CD8-positive, alpha-beta memory T cell (primary cell): Measurements from ENCODE around the gene NT5DC4. TPM values are rescaled to one million over a fixed set of nuclear protein-coding genes. Genes with fewer than 3 reads are reported as not detected.

Experiments
- CTCF ChIA-PET: fragments of 350-600 bp; sonication (Branson Sonifier 250); formaldehyde crosslinking; loops from one replicate; lab custom pipeline; 2021; ENCODE audit warnings: antibody characterized with exemption; lab: Charles Lee
- POLR2A ChIA-PET: fragments of 350-600 bp; sonication (Branson Sonifier 250); formaldehyde crosslinking; loops from one replicate; lab custom pipeline; 2021; ENCODE audit warnings: antibody characterized with exemption; lab: Charles Lee
- DNase-seq, 5 donors: peaks; one replicate each; pipeline versions ENCODE4 v3.0.0 to v3.0.0-alpha.2; 2020 to 2022; ENCODE audit warnings: mixed read lengths in 1 of 5
- H3K27ac ChIP-seq: one replicate; pipeline ENCODE4 v1.7.0; 2013; ENCODE audit warnings: low read depth, mild to moderate bottlenecking, low read length, moderate library complexity
- H3K27me3 ChIP-seq: 2 replicates; pipeline ENCODE4 v1.7.0; 2013; ENCODE audit warnings: low read length, mild to moderate bottlenecking; ENCODE audit not compliant: insufficient read depth, poor library complexity, severe bottlenecking
- H3K36me3 ChIP-seq: 2 replicates; pipeline ENCODE4 v1.7.0; 2013; ENCODE audit warnings: mild to moderate bottlenecking, low read length, moderate library complexity; ENCODE audit not compliant: insufficient read depth
- H3K4me1 ChIP-seq: 2 replicates; pipeline ENCODE4 v1.7.0; 2013; ENCODE audit warnings: mild to moderate bottlenecking, low read length, moderate library complexity; ENCODE audit not compliant: insufficient read depth
- H3K4me3 ChIP-seq: 2 replicates; pipeline ENCODE4 v1.7.0; 2013; ENCODE audit warnings: mild to moderate bottlenecking, low read length
- H3K9me3 ChIP-seq: 2 replicates; pipeline ENCODE4 v1.7.0; 2013; ENCODE audit warnings: mild to moderate bottlenecking, low read length
- H3K27ac Mint-ChIP-seq, 8 donors: one replicate each; pipeline ENCODE4 v1.8.0; 2020 to 2021; ENCODE audit warnings: mixed read lengths in 8 of 8, mild to moderate bottlenecking in 6 of 8, inconsistent platforms in 3 of 8, moderate library complexity in 3 of 8
- H3K27me3 Mint-ChIP-seq, 2 donors: one replicate each; pipeline ENCODE4 v1.8.0; 2020 to 2021; ENCODE audit warnings: mixed read lengths in 2 of 2, mild to moderate bottlenecking in 1 of 2, moderate library complexity in 1 of 2
- H3K36me3 Mint-ChIP-seq, 3 donors: one replicate each; pipeline ENCODE4 v1.8.0; 2020 to 2021; ENCODE audit warnings: mixed read lengths in 3 of 3, inconsistent platforms in 1 of 3, mild to moderate bottlenecking in 1 of 3
- H3K4me1 Mint-ChIP-seq, 3 donors: one replicate each; pipeline ENCODE4 v1.8.0; 2020 to 2021; ENCODE audit warnings: mixed read lengths in 3 of 3, inconsistent platforms in 1 of 3, mild to moderate bottlenecking in 1 of 3
- H3K4me3 Mint-ChIP-seq, 7 donors: one replicate each; pipeline ENCODE4 v1.8.0; 2020 to 2021; ENCODE audit warnings: mixed read lengths in 7 of 7, mild to moderate bottlenecking in 6 of 7, moderate library complexity in 4 of 7, inconsistent platforms in 2 of 7
- H3K9me3 Mint-ChIP-seq, 5 donors: one replicate each; pipeline ENCODE4 v1.8.0; 2020 to 2022; ENCODE audit warnings: mixed read lengths in 5 of 5, mild to moderate bottlenecking in 3 of 5, moderate library complexity in 2 of 5, inconsistent platforms in 1 of 5
- polyA plus RNA-seq: library from polyadenylated mRNA; unstranded; fragments of 300-500 nt; fragmentation: Illumina TruSeq; gene quantifications from one replicate; pipeline ENCODE4 v1.2.3, GENCODE V29; 2021
- total RNA-seq, 2 experiments: library from RNA; stranded (reverse); gene quantifications; one replicate each; pipeline ENCODE4 v1.2.3, GENCODE V29; 2021

The NT5DC4 gene
- total and polyA plus RNA-seq, 3 experiments from 2014 or later: not detected

DNA sequence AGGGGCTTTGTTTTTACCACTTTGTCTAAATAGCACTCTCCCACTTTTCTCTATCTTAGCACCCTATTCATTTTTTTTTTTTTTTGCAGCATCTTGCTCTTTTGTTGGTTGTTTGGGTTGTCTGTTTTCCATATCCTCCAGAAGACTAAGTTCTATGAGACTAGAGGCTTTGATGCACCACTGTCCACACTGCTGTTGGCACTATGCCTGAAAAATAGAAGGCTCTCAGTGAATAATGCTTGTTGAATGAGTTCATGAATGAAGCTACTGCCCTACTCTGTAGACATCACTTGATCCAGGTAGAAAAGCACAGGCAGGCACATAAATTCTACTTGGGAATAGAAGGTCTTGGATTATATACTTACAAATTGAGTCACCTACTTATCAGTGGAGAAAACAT is 56.2 kb downstream of the NT5DC4 start:
- H3K4me3 Mint-ChIP-seq: peak overlapping the region in 5 of 7 donors; percentile 4 to 45 (median 10)
- peaks cover 0 to 9% of the 10 kb centered on the region in 2 donors for H3K27me3 Mint-ChIP-seq
- H3K27ac ChIP-seq: no peak overlapping the region
- peaks cover 12 to 18% (median 13%) of the 10 kb centered on the region in 3 donors for H3K4me1 Mint-ChIP-seq
- peaks cover 8% of the 10 kb centered on the region for H3K4me1 ChIP-seq
- no peaks in the 10 kb centered on the region for H3K9me3 ChIP-seq
- H3K4me3 ChIP-seq: no peak overlapping the region
- H3K36me3 ChIP-seq: no peaks in the 10 kb centered on the region
- peak overlapping the region in 6 of 8 donors; percentile 1 to 84 (median 68) for H3K27ac Mint-ChIP-seq
- no peaks in the 10 kb centered on the region for H3K36me3 Mint-ChIP-seq
- H3K27me3 ChIP-seq: no peaks in the 10 kb centered on the region
- no peak for DNase-seq
- POLR2A ChIA-PET: no interaction called here
- CTCF ChIA-PET: no interaction called here
- no peaks in the 10 kb centered on the region for H3K9me3 Mint-ChIP-seq

DNA sequence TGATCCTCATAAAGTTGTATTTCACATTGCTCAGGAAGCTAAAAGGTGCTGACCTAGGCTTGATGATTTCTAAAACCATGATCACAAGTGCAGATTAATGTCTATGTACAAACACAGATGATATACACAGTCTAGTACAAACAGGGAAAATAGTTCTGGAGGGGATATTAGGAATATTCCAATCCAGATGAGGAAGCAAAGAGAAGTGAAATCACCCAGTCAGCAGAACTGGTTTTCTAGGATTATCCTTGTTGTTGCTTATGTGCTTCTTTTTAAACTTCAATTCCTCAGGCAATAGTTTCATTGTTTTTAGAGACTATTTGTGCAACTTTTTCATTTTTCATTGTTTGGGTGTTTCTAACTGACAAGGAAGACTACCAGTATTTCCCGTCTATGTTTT is 58.8 kb downstream of the NT5DC4 start:
- no peak for DNase-seq
- H3K9me3 Mint-ChIP-seq: no peaks in the 10 kb centered on the region
- no peak overlapping the region for H3K4me3 Mint-ChIP-seq
- Histone ChIP-seq H3K4me1 (peaks cover 8% of the 10 kb centered on the region), H3K9me3 (no peaks in the 10 kb centered on the region), H3K27ac (no peak overlapping the region), H3K36me3 (no peaks in the 10 kb centered on the region), H3K27me3 (no peaks in the 10 kb centered on the region), H3K4me3 (no peak overlapping the region)
- ChIA-PET POLR2A (no interaction called here), CTCF (no interaction called here)
- no peak overlapping the region for H3K27ac Mint-ChIP-seq
- H3K36me3 Mint-ChIP-seq: no peaks in the 10 kb centered on the region
- H3K4me1 Mint-ChIP-seq: peaks cover 12 to 18% (median 13%) of the 10 kb centered on the region in 3 donors
- peaks cover 12 to 16% of the 10 kb centered on the region in 2 donors for H3K27me3 Mint-ChIP-seq

DNA sequence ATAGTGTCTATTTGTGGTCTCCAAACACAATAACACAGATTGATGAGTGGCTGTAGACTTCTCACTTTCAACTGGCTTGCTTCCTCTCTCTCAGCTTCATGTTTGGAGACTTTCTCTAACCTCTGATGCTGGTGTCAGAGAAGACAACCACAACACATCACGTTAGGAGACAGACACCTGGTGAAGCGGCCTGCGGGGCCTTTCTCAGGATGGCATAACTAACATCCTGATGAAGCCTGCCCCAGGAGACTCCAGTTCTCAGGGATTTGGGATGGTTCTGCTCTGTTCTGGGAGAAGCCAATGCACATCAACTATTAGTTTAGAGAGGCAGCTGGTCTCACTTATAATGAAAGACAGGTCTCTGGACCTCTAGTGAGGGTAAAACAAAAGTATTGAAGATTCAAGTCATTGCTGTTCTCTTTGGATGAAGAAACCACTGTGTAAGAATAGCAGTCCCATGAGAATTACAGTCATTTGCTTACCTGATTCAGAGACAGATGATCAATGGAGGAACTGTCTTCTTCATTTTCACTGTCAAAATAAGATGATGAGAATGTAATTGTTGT is 61.5 kb downstream of the NT5DC4 start:
- ChIA-PET POLR2A (no interaction called here), CTCF (no interaction called here)
- Histone ChIP-seq H3K4me3 (no peak overlapping the region), H3K27me3 (no peaks in the 10 kb centered on the region), H3K9me3 (no peaks in the 10 kb centered on the region), H3K4me1 (peaks cover 3% of the 10 kb centered on the region), H3K36me3 (no peaks in the 10 kb centered on the region), H3K27ac (no peak overlapping the region)
- Mint-ChIP-seq H3K9me3 (no peaks in the 10 kb centered on the region), H3K36me3 (peaks cover 0 to 1% (median 0%) of the 10 kb centered on the region in 3 donors), H3K4me3 (no peak overlapping the region), H3K27ac (no peak overlapping the region), H3K27me3 (peaks cover 14 to 28% of the 10 kb centered on the region in 2 donors), H3K4me1 (peaks cover 4 to 6% (median 6%) of the 10 kb centered on the region in 3 donors)
- no peak for DNase-seq

DNA sequence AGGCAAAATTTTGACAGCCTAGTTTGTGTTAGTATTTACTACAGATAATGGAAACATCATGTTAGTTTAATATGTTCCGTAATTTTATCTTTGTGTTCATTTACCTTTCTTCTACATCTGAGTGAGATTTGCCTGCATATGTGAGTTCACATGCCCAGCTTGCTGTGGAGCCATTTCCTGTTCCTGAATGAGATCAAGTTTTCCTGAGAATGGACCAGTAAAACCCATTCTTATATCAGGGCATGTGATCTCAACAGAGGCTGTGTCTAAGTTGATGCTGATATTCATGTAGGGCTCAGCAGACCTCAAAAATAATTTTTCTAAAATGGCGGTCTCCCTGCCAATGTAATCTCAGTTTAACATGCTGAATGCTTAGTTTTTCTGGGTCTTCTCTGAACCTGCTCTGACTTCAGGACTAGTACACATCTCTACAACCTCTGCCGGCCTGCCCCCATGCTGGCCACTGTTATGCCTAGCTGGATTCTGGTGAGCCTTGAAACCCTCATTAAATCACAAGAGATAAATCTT is 62.4 kb downstream of the NT5DC4 start:
- H3K27me3 ChIP-seq: no peaks in the 10 kb centered on the region
- H3K4me1 ChIP-seq: no peaks in the 10 kb centered on the region
- H3K27me3 Mint-ChIP-seq: peaks cover 12 to 33% of the 10 kb centered on the region in 2 donors
- no peaks in the 10 kb centered on the region for H3K4me1 Mint-ChIP-seq
- peaks cover 0 to 1% (median 0%) of the 10 kb centered on the region in 3 donors for H3K36me3 Mint-ChIP-seq
- H3K36me3 ChIP-seq: no peaks in the 10 kb centered on the region
- no peaks in the 10 kb centered on the region for H3K9me3 ChIP-seq
- no peak for DNase-seq
- CTCF ChIA-PET: no interaction called here
- H3K27ac Mint-ChIP-seq: no peak overlapping the region
- POLR2A ChIA-PET: no interaction called here
- H3K4me3 Mint-ChIP-seq: no peak overlapping the region
- H3K4me3 ChIP-seq: no peak overlapping the region
- no peaks in the 10 kb centered on the region for H3K9me3 Mint-ChIP-seq
- H3K27ac ChIP-seq: no peak overlapping the region

DNA sequence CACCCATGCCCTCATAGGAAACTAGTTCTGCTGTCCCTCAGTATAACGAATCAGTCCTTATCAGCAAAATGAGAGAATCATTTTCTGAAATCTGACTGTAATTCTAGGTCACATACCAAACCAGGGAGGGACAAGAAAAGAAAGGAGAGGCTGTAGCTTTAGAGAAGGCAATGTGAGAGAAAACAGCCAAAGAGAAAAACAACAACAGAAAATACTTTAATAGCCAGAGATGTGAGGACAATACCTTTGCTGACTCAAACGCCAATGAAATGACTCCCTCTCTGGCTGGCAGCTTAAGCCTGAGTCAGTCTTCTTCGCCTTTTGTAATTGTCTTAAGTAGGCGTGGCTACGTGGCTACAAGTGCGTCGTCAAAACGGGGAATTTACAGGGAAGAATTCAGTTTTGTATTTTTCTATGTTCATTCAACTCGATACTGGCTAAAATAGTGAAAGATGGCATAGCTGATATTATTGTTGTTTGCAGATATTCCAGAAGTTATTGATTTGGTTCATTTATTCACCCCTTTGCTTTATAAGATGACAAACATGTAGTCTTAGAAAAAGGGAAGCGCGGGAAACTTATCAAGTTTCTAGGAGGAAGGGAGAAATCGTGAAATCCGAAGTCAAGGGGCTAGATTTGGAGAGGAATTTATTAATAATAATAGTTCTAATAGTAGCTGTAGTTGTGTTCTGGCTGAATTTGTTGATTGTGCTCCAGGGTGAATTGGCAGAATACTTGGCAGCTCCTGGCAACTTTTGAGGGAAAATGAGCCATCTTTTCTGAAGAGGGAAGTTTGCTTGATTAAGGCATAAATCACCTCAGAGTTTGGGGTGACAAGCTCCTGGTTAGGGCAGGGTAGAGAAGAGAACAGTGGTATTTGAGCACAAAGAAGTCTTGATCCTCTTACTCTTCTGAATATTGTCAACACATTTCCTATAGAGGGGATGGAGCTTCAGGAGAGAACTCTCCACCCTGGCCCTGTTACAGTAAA is 63.7 kb downstream of the NT5DC4 start, which contains the start of gene IL1A:
Gene IL1A (minus strand): TSS at position 295 of the 991 bp plus-strand sequence. CDS start 723 bp downstream, outside the sequence.
- Histone ChIP-seq H3K4me1 (no peaks in the 10 kb centered on the region), H3K9me3 (no peaks in the 10 kb centered on the region), H3K27me3 (no peaks in the 10 kb centered on the region), H3K27ac (no peak within 1 kb of the TSS), H3K4me3 (no peak within 1 kb of the TSS), H3K36me3 (no peaks in the 10 kb centered on the region)
- no peaks in the 10 kb centered on the region for H3K4me1 Mint-ChIP-seq
- no peak within 1 kb of the TSS for H3K4me3 Mint-ChIP-seq
- no peaks in the 10 kb centered on the region for H3K9me3 Mint-ChIP-seq
- DNase-seq: no peak
- POLR2A ChIA-PET: interaction anchor here (0.6 kb wide), 1 partner anchor 76 kb away, joined by 3 read pairs; no protein-coding TSS in a partner anchor
- peaks cover 9 to 33% of the 10 kb centered on the region in 2 donors for H3K27me3 Mint-ChIP-seq
- peaks cover 0 to 1% (median 0%) of the 10 kb centered on the region in 3 donors for H3K36me3 Mint-ChIP-seq
- CTCF ChIA-PET: no interaction called here
- H3K27ac Mint-ChIP-seq: no peak within 1 kb of the TSS

DNA sequence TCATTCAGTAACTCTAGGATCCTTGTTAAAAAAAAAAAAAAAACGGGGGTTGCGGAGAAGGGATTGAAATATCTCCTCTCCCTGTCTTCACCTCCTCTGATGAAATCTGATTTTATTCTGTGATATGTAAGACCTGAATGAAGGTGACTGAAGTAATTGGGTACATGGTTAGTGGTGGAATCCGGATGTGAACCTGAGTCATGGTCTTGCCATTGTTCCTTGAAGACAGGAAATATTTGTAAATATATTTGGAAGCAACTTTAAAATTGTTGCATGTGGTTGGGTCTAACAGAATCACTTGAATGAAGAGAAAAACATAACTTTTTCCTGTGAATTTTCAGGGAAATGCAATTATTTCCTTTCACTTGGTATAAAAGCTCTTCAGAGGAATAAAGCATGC is 66.5 kb downstream of the NT5DC4 start:
- Histone ChIP-seq H3K4me1 (no peaks in the 10 kb centered on the region), H3K27me3 (no peaks in the 10 kb centered on the region), H3K4me3 (no peak overlapping the region), H3K36me3 (no peaks in the 10 kb centered on the region), H3K27ac (no peak overlapping the region), H3K9me3 (no peaks in the 10 kb centered on the region)
- no peak overlapping the region for H3K4me3 Mint-ChIP-seq
- no peaks in the 10 kb centered on the region for H3K4me1 Mint-ChIP-seq
- peaks cover 6 to 33% of the 10 kb centered on the region in 2 donors for H3K27me3 Mint-ChIP-seq
- no peak for DNase-seq
- CTCF ChIA-PET: no interaction called here
- H3K27ac Mint-ChIP-seq: no peak overlapping the region
- H3K36me3 Mint-ChIP-seq: peaks cover 0 to 1% (median 0%) of the 10 kb centered on the region in 3 donors
- H3K9me3 Mint-ChIP-seq: no peaks in the 10 kb centered on the region
- POLR2A ChIA-PET: no interaction called here

DNA sequence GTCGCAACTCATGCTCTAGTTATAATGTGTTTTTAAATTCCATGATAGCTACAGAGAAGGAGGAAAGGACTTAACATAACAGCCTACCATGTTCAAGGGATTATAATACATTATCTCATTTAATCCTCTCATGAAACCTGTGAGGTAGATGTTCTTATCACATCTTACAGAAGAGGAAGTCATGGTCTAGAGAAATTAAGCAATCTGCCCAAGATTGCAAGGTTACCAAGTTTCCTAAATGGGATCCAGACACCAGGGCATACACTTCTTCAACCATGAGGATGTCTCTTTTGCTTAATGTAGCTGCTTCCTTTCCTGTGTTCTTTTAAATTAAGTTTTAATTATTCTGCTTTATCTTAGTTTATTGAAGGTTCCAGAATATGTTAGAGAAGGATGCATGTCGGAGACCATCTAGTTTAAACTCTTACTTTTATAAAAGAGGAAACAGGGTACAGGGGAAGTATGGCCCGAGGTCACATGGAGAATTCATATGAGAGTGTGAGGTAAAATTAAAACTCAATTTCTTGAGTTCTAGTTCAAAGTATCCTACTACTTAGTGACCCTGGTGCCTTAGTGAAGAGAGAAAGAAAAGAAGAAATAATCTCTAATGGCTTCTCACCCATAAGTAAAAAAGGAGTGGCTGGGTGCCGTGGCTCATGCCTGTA is 67.0 kb downstream of the NT5DC4 start:
- peaks cover 7 to 33% of the 10 kb centered on the region in 2 donors for H3K27me3 Mint-ChIP-seq
- POLR2A ChIA-PET: no interaction called here
- no peak overlapping the region for H3K27ac Mint-ChIP-seq
- Histone ChIP-seq H3K4me1 (no peaks in the 10 kb centered on the region), H3K27ac (no peak overlapping the region), H3K4me3 (no peak overlapping the region), H3K27me3 (no peaks in the 10 kb centered on the region), H3K36me3 (no peaks in the 10 kb centered on the region), H3K9me3 (no peaks in the 10 kb centered on the region)
- H3K4me1 Mint-ChIP-seq: no peaks in the 10 kb centered on the region
- H3K36me3 Mint-ChIP-seq: peaks cover 0 to 1% (median 0%) of the 10 kb centered on the region in 3 donors
- DNase-seq: no peak
- no peaks in the 10 kb centered on the region for H3K9me3 Mint-ChIP-seq
- CTCF ChIA-PET: no interaction called here
- no peak overlapping the region for H3K4me3 Mint-ChIP-seq
